H1 (cell line): ENCODE results near the gene ROR1. TPM values are rescaled to one million over a fixed set of nuclear protein-coding genes. Genes with fewer than 3 reads are reported as not detected.

ENCODE experiments used
- CTCF ChIA-PET: fragments of 300-600 bp; sonication (Branson Sonifier 250); formaldehyde crosslinking; loops from one replicate; lab custom pipeline; 2021; ENCODE audit not compliant: partially characterized antibody; lab: Charles Lee
- POLR2A ChIA-PET: fragments of 300-600 bp; sonication (Branson Sonifier 250); formaldehyde crosslinking; loops from one replicate; lab custom pipeline; 2021; ENCODE audit warnings: inconsistent platforms; ENCODE audit not compliant: partially characterized antibody; lab: Charles Lee
- DNase-seq, 2 experiments: peaks; one replicate each; pipeline versions ENCODE4 v3.0.0 to v3.0.0-alpha.2; 2010 to 2022; ENCODE audit warnings: low spot score in 2 of 2, low read depth in 1 of 2, mixed read lengths in 1 of 2
- FAIRE-seq: peaks from 2 replicates; lab custom pipeline; 2011; peaks lifted over from hg19 to GRCh38; lab: Jason Lieb, UNC
- H2AFZ ChIP-seq: 2 replicates; pipeline ENCODE4 v1.8.1; 2012; ENCODE audit warnings: low read length, inconsistent platforms
- H2AK5ac ChIP-seq: 2 replicates; pipeline ENCODE4 v1.6.1; 2013; ENCODE audit warnings: low read depth, low read length
- H2BK120ac ChIP-seq: replicated peaks from 2 replicates; pipeline ENCODE3; 2013; ENCODE audit warnings: low read depth, low read length, inconsistent platforms
- H2BK12ac ChIP-seq: 2 replicates; pipeline ENCODE4 v1.6.1; 2013; ENCODE audit warnings: low read depth, low read length
- H2BK15ac ChIP-seq: 2 replicates; pipeline ENCODE4 v1.6.1; 2013; ENCODE audit warnings: low read length
- H2BK20ac ChIP-seq: 2 replicates; pipeline ENCODE4 v1.6.1; 2013; ENCODE audit warnings: low read length
- H2BK5ac ChIP-seq: 2 replicates; pipeline ENCODE4 v1.6.1; 2013; ENCODE audit warnings: low read depth, low read length
- H3K14ac ChIP-seq: 2 replicates; pipeline ENCODE4 v1.6.1; 2013; ENCODE audit warnings: inconsistent platforms; ENCODE audit not compliant: insufficient read length
- H3K18ac ChIP-seq: 2 replicates; pipeline ENCODE4 v1.6.1; 2013; ENCODE audit warnings: low read length; ENCODE audit errors: extremely low read depth
- H3K23ac ChIP-seq: 2 replicates; pipeline ENCODE4 v1.6.1; 2013; ENCODE audit warnings: inconsistent platforms; ENCODE audit not compliant: insufficient read length
- H3K23me2 ChIP-seq: 2 replicates; pipeline ENCODE4 v1.6.1; 2013; ENCODE audit warnings: low read depth, low read length
- H3K27ac ChIP-seq: 2 replicates; pipeline ENCODE4 v1.6.1; 2011; ENCODE audit warnings: low read depth, low read length, inconsistent platforms
- H3K27me3 ChIP-seq, 4 experiments: replicated peaks in 1 of 4; 1 replicate in 1 of 4; 2 replicates in 3 of 4; pipeline versions ENCODE4 v1.6.1 to v1.8.1; 2011 to 2013; ENCODE audit warnings: low read length in 3 of 4, mild to moderate bottlenecking in 3 of 4, inconsistent platforms in 2 of 4, mixed read lengths in 2 of 4, moderate library complexity in 1 of 4; ENCODE audit not compliant: control insufficient read depth in 3 of 4, insufficient read depth in 3 of 4; ENCODE audit errors: extremely low read depth in 1 of 4
- H3K36me3 ChIP-seq, 4 experiments: 2 replicates each; pipeline versions ENCODE4 v1.6.1 to v1.8.1; 2011 to 2013; ENCODE audit warnings: mild to moderate bottlenecking in 4 of 4, low read length in 3 of 4, moderate library complexity in 2 of 4, control low read depth in 1 of 4, inconsistent platforms in 1 of 4; ENCODE audit not compliant: insufficient read depth in 4 of 4, control insufficient read depth in 2 of 4
- H3K4ac ChIP-seq: replicated peaks from 2 replicates; pipeline ENCODE3; 2013; ENCODE audit warnings: low read length, low read depth, mixed read lengths, inconsistent platforms; ENCODE audit not compliant: insufficient read length
- H3K4me1 ChIP-seq, 4 experiments: replicated peaks in 1 of 4; 1 replicate in 1 of 4; 2 replicates in 3 of 4; pipeline versions ENCODE4 v1.6.1 to v1.8.1; 2011 to 2013; ENCODE audit warnings: low read length in 3 of 4, inconsistent platforms in 2 of 4, mixed read lengths in 1 of 4; ENCODE audit not compliant: insufficient read depth in 4 of 4, control insufficient read depth in 3 of 4
- H3K4me2 ChIP-seq, 2 experiments: 2 replicates each; pipeline versions ENCODE4 v1.6.1 to v1.8.1; 2011 to 2013; ENCODE audit warnings: low read depth in 2 of 2, low read length in 2 of 2, control low read depth in 1 of 2, inconsistent platforms in 1 of 2, mild to moderate bottlenecking in 1 of 2; ENCODE audit not compliant: insufficient read depth in 1 of 2
- H3K4me3 ChIP-seq, 4 experiments: fragments of 200-600, 300-600 bp in 1 of 4; sonication (generic), shearing (Covaris generic), sonication (Bioruptor Twin) in 1 of 4; 2 replicates each; pipeline versions ENCODE4 v1.5.1 to v1.8.1; 2011 to 2016; ENCODE audit warnings: low read length in 4 of 4, low read depth in 3 of 4, control low read depth in 2 of 4, inconsistent platforms in 2 of 4, mild to moderate bottlenecking in 2 of 4, mixed read lengths in 1 of 4, moderate library complexity in 1 of 4; ENCODE audit not compliant: insufficient read depth in 2 of 4; ENCODE audit errors: extremely low read depth in 1 of 4
- H3K56ac ChIP-seq: replicated peaks from 2 replicates; pipeline ENCODE3; 2013; ENCODE audit warnings: low read depth, mild to moderate bottlenecking, mixed read lengths, low read length, inconsistent platforms; ENCODE audit not compliant: insufficient read length
- H3K79me1 ChIP-seq: 2 replicates; pipeline ENCODE4 v1.6.1; 2013; ENCODE audit warnings: low read depth, low read length, control low read depth
- H3K79me2 ChIP-seq, 2 experiments: 2 replicates each; pipeline versions ENCODE4 v1.6.1 to v1.8.1; 2012 to 2013; ENCODE audit warnings: low read length in 2 of 2, mild to moderate bottlenecking in 2 of 2, inconsistent platforms in 1 of 2; ENCODE audit not compliant: insufficient read depth in 2 of 2, control insufficient read depth in 1 of 2
- H3K9ac ChIP-seq, 4 experiments: replicated peaks in 1 of 4; 1 replicate in 1 of 4; 2 replicates in 3 of 4; pipeline versions ENCODE4 v1.6.1 to v1.8.1; 2011 to 2013; ENCODE audit warnings: low read depth in 3 of 4, low read length in 3 of 4, control low read depth in 2 of 4, mild to moderate bottlenecking in 2 of 4, moderate library complexity in 2 of 4, inconsistent platforms in 1 of 4; ENCODE audit errors: extremely low read depth in 1 of 4
- H3K9me3 ChIP-seq, 2 experiments: 2 replicates each; pipeline versions ENCODE4 v1.6.1 to v1.8.1; 2012 to 2013; ENCODE audit warnings: mild to moderate bottlenecking in 2 of 2, moderate library complexity in 2 of 2, control low read depth in 1 of 2, inconsistent platforms in 1 of 2, low read depth in 1 of 2, low read length in 1 of 2, mixed read lengths in 1 of 2; ENCODE audit not compliant: insufficient read depth in 2 of 2
- H4K20me1 ChIP-seq, 2 experiments: replicated peaks in 1 of 2; 2 replicates each; pipeline versions ENCODE3 to v1.8.1; 2011 to 2013; ENCODE audit warnings: inconsistent platforms in 2 of 2, low read length in 2 of 2, mild to moderate bottlenecking in 1 of 2; ENCODE audit not compliant: insufficient read depth in 2 of 2, control insufficient read depth in 1 of 2
- H4K5ac ChIP-seq: 2 replicates; pipeline ENCODE4 v1.6.1; 2013; ENCODE audit warnings: low read length, low read depth, mixed read lengths, inconsistent platforms; ENCODE audit not compliant: insufficient read length
- H4K8ac ChIP-seq: 2 replicates; pipeline ENCODE4 v1.8.0; 2013; ENCODE audit warnings: mild to moderate bottlenecking, moderate library complexity, low read length, inconsistent platforms; ENCODE audit not compliant: insufficient read depth; ENCODE audit errors: extremely low read depth
- H4K91ac ChIP-seq: replicated peaks from 2 replicates; pipeline ENCODE3; 2013; ENCODE audit warnings: low read length, mixed read lengths, inconsistent platforms; ENCODE audit not compliant: insufficient read length
- BACH1 ChIP-seq: IDR thresholded peaks from 2 replicates; pipeline ENCODE4 v1.6.1; 2012; ENCODE audit warnings: low read length, improper control_type of control experiment
- SP2 ChIP-seq: IDR thresholded peaks from 2 replicates; pipeline ENCODE4 v1.6.1; 2012; ENCODE audit warnings: mild to moderate bottlenecking, low read length, inconsistent platforms
- TBP ChIP-seq: IDR thresholded peaks from 2 replicates; pipeline ENCODE4 v1.6.1; 2011; ENCODE audit warnings: low read depth, low read length, improper control_type of control experiment
- WGBS, 2 experiments: shearing (Covaris generic) in 1 of 2; methylation state at CpG; one replicate each; pipeline versions ENCODE4 v1.1.6 to v1.1.7; 2013 to 2015; ENCODE audit warnings: low lambda C conversion rate in 2 of 2, mixed read lengths in 2 of 2, inconsistent platforms in 1 of 2, low coverage in 1 of 2, missing lambda C conversion rate in 1 of 2; ENCODE audit not compliant: insufficient replicate concordance in 2 of 2, insufficient coverage in 1 of 2, insufficient read length in 1 of 2; ENCODE audit errors: extremely low coverage in 1 of 2, missing lambda C conversion rate in 1 of 2; 5-methylcytosine and 5-hydroxymethylcytosine counted together
- polyA plus RNA-seq, 7 experiments: library from polyadenylated mRNA; depleted of rRNA in 3 of 7; stranded (reverse) in 5 of 7; unstranded in 2 of 7; fragments of >200 nt in 5 of 7; fragments of 200-250 nt in 2 of 7; gene quantifications; 1 replicate in 5 of 7; 2 replicates in 1 of 7; 4 replicates in 1 of 7; pipeline versions ENCODE4 v1.2.1 to v1.2.3, GENCODE V29; 2011 to 2013; ENCODE audit warnings: missing spikeins in 2 of 7, mixed read lengths in 2 of 7
- total RNA-seq: library from RNA; stranded (reverse); fragmentation: NEBNext Ultra II Directional; extraction: Animal tissue kit (Norgen Biotek cat#: 25700); gene quantifications from 2 replicates; pipeline ENCODE4 v1.2.1, GENCODE V29; 2021

ROR1 gene
- total and polyA plus RNA-seq, 2 of the 8 experiments (the other 6 are each of a cell fraction or from before 2014, with no cell fraction given), result 33.6 to 73.6 TPM

DNA sequence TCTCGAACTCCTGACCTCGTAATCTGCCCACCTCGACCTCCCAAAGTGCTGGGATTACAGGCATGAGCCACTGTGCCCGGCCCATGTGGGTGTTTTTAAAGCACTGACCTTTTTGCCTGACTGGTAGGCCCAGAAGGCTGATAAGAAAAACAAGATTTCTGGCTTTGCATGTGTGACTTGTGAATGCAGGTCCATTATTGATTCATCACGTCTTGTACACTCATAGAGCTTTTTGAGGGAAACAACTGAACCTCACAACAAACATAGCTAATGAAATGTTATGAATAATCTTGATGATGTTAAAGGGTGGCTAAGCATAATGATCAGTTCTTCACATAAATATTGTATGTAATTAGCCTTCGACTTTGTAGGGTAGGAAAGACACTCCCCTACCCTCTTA is 288.7 kb downstream of the ROR1 start:
- FAIRE-seq (no peak), DNase-seq (no peak)
- Histone ChIP-seq H3K23me2 (no peaks in the 10 kb centered on the region), H3K18ac (no peak overlapping the region), H2BK20ac (no peak overlapping the region), H3K9me3 (no peaks in the 10 kb centered on the region), H3K4me3 (no peak overlapping the region), H3K79me2 (peaks cover 3 to 12% of the 10 kb centered on the region in 2 experiments; a peak in 3 of 4 replicates), H3K4me2 (no peak overlapping the region), H3K4me1 (peaks cover 0 to 3% (median 1%) of the 10 kb centered on the region in 4 experiments; a peak in 3 of 7 replicates), H3K36me3 (no peaks in the 10 kb centered on the region; a peak in 2 of 8 replicates), H2BK120ac (no peak overlapping the region), H3K9ac (no peak overlapping the region), H3K23ac (no peak overlapping the region), H3K27ac (no peak overlapping the region), H3K27me3 (peaks cover 0 to 3% (median 0%) of the 10 kb centered on the region in 4 experiments; a peak in 3 of 7 replicates), H2AFZ (no peak overlapping the region), H3K4ac (no peak overlapping the region), H2BK12ac (no peak overlapping the region), H3K14ac (no peak overlapping the region), H2BK5ac (no peak overlapping the region), H2BK15ac (no peak overlapping the region), H4K91ac (no peak overlapping the region), H4K20me1 (peaks cover 13 to 33% of the 10 kb centered on the region in 2 experiments), H4K8ac (no peak overlapping the region), H3K56ac (no peak overlapping the region), H2AK5ac (no peak overlapping the region), H3K79me1 (peaks cover 3% of the 10 kb centered on the region; the same call in 1 of the 2 replicates), H4K5ac (no peak overlapping the region)
- WGBS, 2 experiments, result 93% methylated on average over 6 of the region's 6 CpGs; no CpG with 5 or more reads in 1 of the 2 experiments
- CTCF ChIA-PET, result interaction anchor here (1.4 kb wide), 1 partner anchor 370 kb away, joined by 3 read pairs; no protein-coding TSS in a partner anchor
- TF ChIP-seq BACH1 (no peak), TBP (no peak), SP2 (no peak)
- POLR2A ChIA-PET, result no interaction called here
